Prostate gland (tissue), 2 donors: ENCODE measurements around the gene ATP5MK. TPM values are rescaled to one million over a fixed set of nuclear protein-coding genes. Genes with fewer than 3 reads are reported as not detected.
"Not testable (repeated sequence)": the region's sequence is repeated elsewhere in the genome, so short reads cannot be mapped to it uniquely, and the experiment has no call there.

Experiments
- DNase-seq: peaks from one replicate; pipeline ENCODE4 v3.0.0-alpha.2; 2019; ENCODE audit warnings: low spot score
- H3K27ac ChIP-seq, 2 donors: fragments of 200-600 bp; sonication (generic); 2 replicates each; pipeline ENCODE4 v1.5.1; 2017 to 2019
- H3K27me3 ChIP-seq: fragments of 200-600 bp; sonication (generic); replicated peaks from 2 replicates; pipeline ENCODE4 v1.5.1; 2019; ENCODE audit not compliant: insufficient read depth
- H3K36me3 ChIP-seq, 2 donors: fragments of 200-600 bp; sonication (generic); 1 replicate in 1 of 2; 2 replicates in 1 of 2; pipeline versions ENCODE4 v1.5.1 to v1.8.1; 2017 to 2019
- H3K4me1 ChIP-seq: fragments of 200-600 bp; sonication (generic); replicated peaks from 2 replicates; pipeline ENCODE4 v1.5.1; 2019
- H3K4me3 ChIP-seq, 2 donors: fragments of 200-600 bp; sonication (generic); 2 replicates each; pipeline ENCODE4 v1.5.1; 2017 to 2019
- H3K9me3 ChIP-seq: fragments of 200-600 bp; sonication (generic); 2 replicates; pipeline ENCODE4 v1.5.1; 2017
- CTCF ChIP-seq, 4 experiments: fragments of 200-600 bp in 2 of 4; fragments of 450-650 bp in 2 of 4; sonication (generic) in 2 of 4; IDR thresholded peaks; 1 replicate in 3 of 4; 2 replicates in 1 of 4; pipeline ENCODE4 v1.5.1; 2016 to 2019; ENCODE audit warnings: antibody characterized with exemption in 4 of 4, mild to moderate bottlenecking in 2 of 4, moderate library complexity in 2 of 4
- POLR2A ChIP-seq: fragments of 450-650 bp; IDR thresholded peaks from one replicate; pipeline ENCODE4 v1.6.1; 2016; ENCODE audit warnings: antibody characterized with exemption, mild to moderate bottlenecking
- POLR2AphosphoS5 ChIP-seq: sonication (generic); formaldehyde crosslinking; IDR thresholded peaks from one replicate; pipeline ENCODE4 v1.6.1; 2017; ENCODE audit warnings: antibody characterized with exemption
- WGBS: methylation state at CpG from one replicate; pipeline ENCODE4 v1.1.5; 2018; 5-methylcytosine and 5-hydroxymethylcytosine counted together
- intact Hi-C: fragments of 100-400 bp; cut with DNase I; formaldehyde crosslinking; loops from one replicate; pipeline ENCODE4 v1.14.2; 2022
- total RNA-seq, 2 donors: library from RNA; depleted of rRNA; stranded (reverse); fragments of >200 nt; gene quantifications; one replicate each; pipeline ENCODE4 v1.1.0, GENCODE V29; 2016

Gene ATP5MK
- total RNA-seq, 2 donors from 2014 or later = 206 to 234 TPM

- Histone ChIP-seq H3K27ac (peak overlapping the region; percentile 82 to 88), H3K4me3 (peak overlapping the region; percentile 82 to 96), H3K9me3 (no peaks in the 10 kb centered on the region), H3K27me3 (no peaks in the 10 kb centered on the region), H3K36me3 (no peaks in the 10 kb centered on the region), H3K4me1 (no peaks in the 10 kb centered on the region)
- TF ChIP-seq CTCF (IDR thresholded peaks at IDR 0.05) (no peak), POLR2AphosphoS5 (no peak), POLR2A (no peak)
- DNase-seq = no peak
- 55% methylated on average over 10 of the region's 10 CpGs for WGBS
- intact Hi-C loops = no loop called here
Observed at GRCh38 chr10:103367379-103367781, 28.9 kb downstream of the ATP5MK start.

GRCh38 chr10:103360791-103361190 lies 35.5 kb downstream of the ATP5MK start:
- not testable (repeated sequence) for DNase-seq
- 92% methylated on average over 9 of the region's 9 CpGs for WGBS

GRCh38 chr10:103359493-103359892 lies 36.8 kb downstream of the ATP5MK start:
- H3K4me1 ChIP-seq, H3K9me3 ChIP-seq, H3K4me3 ChIP-seq, DNase-seq, intact Hi-C loops, H3K27ac ChIP-seq, H3K36me3 ChIP-seq, H3K27me3 ChIP-seq: not testable (repeated sequence)
- 94% methylated on average over 4 of the region's 4 CpGs for WGBS

More at GRCh38 chr10:103360791-103361190, 35.5 kb downstream of the ATP5MK start:
- H3K27ac ChIP-seq, H3K4me3 ChIP-seq, intact Hi-C loops, H3K36me3 ChIP-seq, H3K9me3 ChIP-seq, H3K27me3 ChIP-seq, H3K4me1 ChIP-seq: not testable (repeated sequence)

- WGBS = 82% methylated on average over 5 of the region's 5 CpGs
- H3K36me3 ChIP-seq = no peaks in the 10 kb centered on the region
- no peaks in the 10 kb centered on the region for H3K4me1 ChIP-seq
- H3K9me3 ChIP-seq = no peaks in the 10 kb centered on the region
- DNase-seq = no peak
- no peak overlapping the region for H3K27ac ChIP-seq
- no peaks in the 10 kb centered on the region for H3K27me3 ChIP-seq
- intact Hi-C loops = no loop called here
- no peak overlapping the region for H3K4me3 ChIP-seq
- TF ChIP-seq POLR2AphosphoS5 (no peak), CTCF (IDR thresholded peaks at IDR 0.05) (no peak), POLR2A (no peak)
Observed at GRCh38 chr10:103355906-103356599, 40.2 kb downstream of the ATP5MK start.

GRCh38 chr10:103354567-103354966 lies 41.7 kb downstream of the ATP5MK start:
- 94% methylated on average over 4 of the region's 4 CpGs for WGBS
- H3K9me3 ChIP-seq, H3K36me3 ChIP-seq, DNase-seq, H3K27ac ChIP-seq, intact Hi-C loops, H3K4me1 ChIP-seq, H3K4me3 ChIP-seq, H3K27me3 ChIP-seq: not testable (repeated sequence)

- H3K36me3 ChIP-seq = no peaks in the 10 kb centered on the region
- no peak for DNase-seq
- H3K4me3 ChIP-seq = no peak overlapping the region
- H3K27me3 ChIP-seq = no peaks in the 10 kb centered on the region
- intact Hi-C loops = no loop called here
- H3K27ac ChIP-seq = no peak overlapping the region
- TF ChIP-seq POLR2AphosphoS5 = no peak
- TF ChIP-seq CTCF (IDR thresholded peaks at IDR 0.05) = no peak
- no peak for TF ChIP-seq POLR2A
- H3K9me3 ChIP-seq = no peaks in the 10 kb centered on the region
- WGBS = 45% methylated on average over 2 of the region's 2 CpGs
- no peaks in the 10 kb centered on the region for H3K4me1 ChIP-seq
Observed at GRCh38 chr10:103353281-103353680, 43.0 kb downstream of the ATP5MK start.
